GM19467 (cell line): ENCODE results near the gene USF1.
"Not testable (repeated sequence)": the region's sequence is repeated elsewhere in the genome, so short reads cannot be mapped to it uniquely, and the experiment has no call there.

Experiments used
- ATAC-seq: cut with Tn5 transposase; IDR thresholded peaks from one replicate; pipeline ENCODE4 v1.9.1; 2021; ENCODE audit warnings: mild to moderate bottlenecking, moderate library complexity; ENCODE audit not compliant: unreplicated experiment

USF1 gene

GRCh38 chr1:161019751-161020495 is 25.9 kb downstream of the USF1 start:
- no peak for ATAC-seq

GRCh38 chr1:161019111-161019660 is 26.6 kb downstream of the USF1 start:
- not testable (repeated sequence) for ATAC-seq

GRCh38 chr1:161018631-161018930 is 27.2 kb downstream of the USF1 start:
- ATAC-seq = no peak

DNA sequence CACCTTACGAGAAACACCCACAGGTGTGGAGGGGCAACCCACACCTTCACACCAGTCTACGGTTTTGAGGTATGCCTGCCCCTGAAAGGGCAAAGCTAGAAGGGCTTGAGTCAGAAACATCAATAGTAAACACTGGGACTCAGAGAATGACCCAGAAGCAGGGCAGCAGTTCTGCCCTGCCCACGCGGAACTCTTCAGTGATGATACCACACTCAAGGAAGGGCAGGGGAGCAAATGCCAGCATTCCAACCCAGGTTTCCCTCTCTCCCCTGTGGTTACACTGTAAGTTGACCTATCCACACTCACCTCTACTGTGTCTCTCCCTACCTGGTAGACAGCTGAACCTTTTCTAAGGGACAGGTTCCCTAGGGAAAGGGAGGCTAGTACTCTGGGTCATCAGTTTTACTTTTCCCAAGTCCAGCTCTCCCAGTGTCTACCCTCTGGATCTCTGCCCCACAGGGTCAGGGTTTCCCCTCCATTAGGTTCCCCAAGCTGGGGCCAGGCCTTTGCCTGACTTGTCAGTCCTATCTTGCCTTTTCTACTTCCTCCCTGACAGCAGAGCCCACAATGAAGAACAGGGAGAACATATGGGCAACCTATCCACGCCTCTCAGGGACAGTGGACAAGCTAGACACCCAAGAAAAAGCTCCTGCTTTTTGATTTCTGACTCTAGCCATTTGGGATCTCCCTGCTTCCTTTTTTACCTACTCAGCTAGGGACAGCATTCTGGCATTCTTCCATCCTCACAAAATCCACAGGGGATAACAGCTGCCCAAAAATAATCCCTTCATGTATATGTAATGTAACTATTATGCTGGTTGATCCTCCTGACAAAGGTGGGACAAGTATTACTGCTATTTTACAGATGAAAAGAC is 27.8 kb downstream of the USF1 start:
- ATAC-seq = no peak

DNA sequence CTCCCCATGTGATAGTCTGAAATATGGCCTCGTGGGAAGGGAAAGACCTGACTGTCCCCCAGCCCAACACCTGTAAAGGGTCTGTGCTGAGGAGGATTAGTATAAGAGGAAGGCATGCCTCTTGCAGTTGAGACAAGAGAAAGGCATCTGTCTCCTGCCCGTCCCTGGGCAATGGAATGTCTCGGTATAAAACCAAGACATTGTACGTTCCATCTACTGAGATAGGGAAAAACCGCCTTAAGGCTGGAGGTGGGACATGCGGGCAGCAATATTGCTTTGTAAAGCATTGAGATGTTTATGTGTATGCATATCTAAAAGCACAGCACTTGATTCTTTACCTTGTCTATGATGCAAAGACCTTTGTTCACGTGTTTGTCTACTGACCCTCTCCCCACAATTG is 28.6 kb downstream of the USF1 start:
- ATAC-seq = not testable (repeated sequence)

DNA sequence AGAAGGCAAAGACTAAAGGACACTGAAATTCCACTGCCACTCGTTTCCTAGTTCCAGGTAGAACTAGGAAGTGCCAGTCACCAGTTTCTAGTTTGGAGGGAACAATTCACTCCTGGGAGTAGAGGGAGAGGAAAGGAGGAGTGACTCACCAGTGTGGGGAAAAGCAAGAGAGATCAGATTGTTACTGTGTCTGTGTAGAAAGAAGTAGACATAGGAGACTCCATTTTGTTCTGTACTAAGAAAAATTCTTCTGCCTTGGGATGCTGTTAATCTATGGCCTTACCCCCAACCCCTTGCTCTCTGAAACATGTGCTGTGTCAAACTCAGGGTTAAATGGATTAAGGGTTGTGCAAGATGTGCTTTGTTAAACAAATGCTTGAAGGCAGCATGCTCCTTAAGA is 29.1 kb downstream of the USF1 start:
- not testable (repeated sequence) for ATAC-seq

GRCh38 chr1:161013488-161014230 is 32.1 kb downstream of the USF1 start:
- peak; percentile 81 for ATAC-seq

GRCh38 chr1:161013131-161013487 is 32.7 kb downstream of the USF1 start:
- ATAC-seq = peak; percentile 21

GRCh38 chr1:161012420-161012819 is 33.4 kb downstream of the USF1 start:
- ATAC-seq = no peak

- no peak for ATAC-seq
Measured at GRCh38 chr1:161009602-161010211, 36.1 kb downstream of the USF1 start.

- no peak for ATAC-seq
Measured at GRCh38 chr1:161008869-161009510, 36.8 kb downstream of the USF1 start.

DNA sequence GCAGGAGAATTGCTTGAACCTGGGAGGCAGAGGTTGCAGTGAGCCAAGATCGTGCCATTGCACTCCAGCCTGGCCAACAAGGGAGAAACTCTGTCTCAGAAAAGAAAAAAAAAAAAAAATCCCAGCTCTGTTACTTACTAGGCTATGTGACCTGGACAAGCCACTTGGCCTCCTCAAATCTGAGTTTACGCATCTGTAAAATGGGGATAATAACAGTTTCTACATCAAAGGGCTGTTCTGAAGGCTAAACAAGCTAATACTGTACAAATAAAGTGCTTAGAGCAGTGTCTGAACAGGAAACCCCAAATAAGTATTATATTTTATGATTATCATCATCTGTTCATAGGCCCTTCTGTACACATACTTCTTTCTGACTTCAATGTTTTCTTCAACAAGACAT is 38.4 kb downstream of the USF1 start:
- no peak for ATAC-seq

DNA sequence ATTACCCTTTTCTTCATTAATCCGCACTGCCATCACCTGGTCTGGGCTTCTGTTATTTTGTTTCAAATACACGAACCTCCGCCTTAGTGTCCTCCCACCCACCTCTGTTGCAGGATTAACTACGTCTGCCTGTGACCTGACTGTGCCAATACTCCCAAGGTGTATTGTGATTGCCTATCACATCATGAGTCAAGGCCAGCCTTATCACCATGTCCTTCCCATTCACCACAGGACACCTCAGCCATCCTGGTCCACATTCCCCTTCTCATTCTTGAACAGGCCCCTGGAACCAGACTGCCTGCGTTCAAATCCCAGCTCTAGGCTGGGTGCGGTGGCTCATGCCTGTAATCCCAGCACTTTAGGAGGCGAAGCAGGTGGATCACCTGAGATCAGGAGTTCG is 39.2 kb downstream of the USF1 start:
- ATAC-seq = no peak

GRCh38 chr1:161001525-161001924 is 44.3 kb downstream of the USF1 start:
- no peak for ATAC-seq

DNA sequence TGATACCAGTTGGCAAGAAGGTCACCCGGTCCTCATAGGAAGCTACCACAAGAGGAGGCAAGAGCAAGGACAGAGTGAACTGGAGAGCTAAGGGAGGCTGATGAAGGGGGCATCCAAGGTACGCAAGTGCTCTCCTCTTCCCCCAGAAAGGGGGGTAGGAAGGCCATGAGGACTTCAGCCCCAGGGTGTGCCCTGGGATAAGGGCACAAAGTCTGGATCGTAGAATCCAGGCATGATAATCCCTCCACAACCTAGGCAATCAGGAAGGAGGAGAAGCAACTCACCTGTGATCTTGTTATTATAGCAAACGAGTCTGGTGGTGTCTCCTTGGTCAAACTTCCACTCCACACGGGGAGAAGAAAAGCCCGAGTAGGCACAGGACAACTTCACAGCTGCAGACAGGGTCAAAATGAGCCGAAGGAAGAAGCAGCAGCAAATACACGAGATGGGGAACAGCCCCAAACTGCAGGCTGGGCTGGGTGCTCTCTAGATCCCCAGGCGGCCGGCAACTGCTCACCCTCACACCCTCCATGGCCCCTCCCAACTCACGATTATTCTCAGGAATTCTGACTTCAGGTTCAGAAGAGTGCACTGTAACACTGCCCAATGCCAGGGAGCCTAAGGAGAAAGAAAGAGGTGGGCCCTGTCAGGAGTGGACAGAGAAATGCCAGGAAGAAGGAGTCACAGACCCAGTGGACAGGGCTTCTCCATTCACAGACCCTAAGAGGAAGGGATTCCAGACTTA is 44.9 kb downstream of the USF1 start:
- ATAC-seq = no peak

DNA sequence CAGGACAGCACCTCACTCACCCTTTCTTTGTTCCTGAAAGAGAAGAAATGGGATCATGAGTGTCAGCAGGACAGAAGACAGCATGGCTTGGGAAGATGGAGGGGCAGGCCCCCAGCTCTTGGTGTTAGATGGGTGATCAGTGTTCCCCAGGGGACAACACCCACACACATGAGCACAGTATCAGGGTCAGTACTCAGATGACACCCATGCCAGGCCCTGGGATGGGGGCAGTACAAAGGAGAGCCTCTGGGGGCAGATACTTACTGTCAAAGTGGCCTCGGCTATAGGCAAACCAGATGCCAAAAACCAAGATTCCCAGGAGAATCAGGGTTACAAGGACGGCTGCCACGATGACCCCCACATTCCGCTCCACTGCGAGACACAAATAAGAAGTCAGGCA is 46.4 kb downstream of the USF1 start:
- ATAC-seq = no peak

DNA sequence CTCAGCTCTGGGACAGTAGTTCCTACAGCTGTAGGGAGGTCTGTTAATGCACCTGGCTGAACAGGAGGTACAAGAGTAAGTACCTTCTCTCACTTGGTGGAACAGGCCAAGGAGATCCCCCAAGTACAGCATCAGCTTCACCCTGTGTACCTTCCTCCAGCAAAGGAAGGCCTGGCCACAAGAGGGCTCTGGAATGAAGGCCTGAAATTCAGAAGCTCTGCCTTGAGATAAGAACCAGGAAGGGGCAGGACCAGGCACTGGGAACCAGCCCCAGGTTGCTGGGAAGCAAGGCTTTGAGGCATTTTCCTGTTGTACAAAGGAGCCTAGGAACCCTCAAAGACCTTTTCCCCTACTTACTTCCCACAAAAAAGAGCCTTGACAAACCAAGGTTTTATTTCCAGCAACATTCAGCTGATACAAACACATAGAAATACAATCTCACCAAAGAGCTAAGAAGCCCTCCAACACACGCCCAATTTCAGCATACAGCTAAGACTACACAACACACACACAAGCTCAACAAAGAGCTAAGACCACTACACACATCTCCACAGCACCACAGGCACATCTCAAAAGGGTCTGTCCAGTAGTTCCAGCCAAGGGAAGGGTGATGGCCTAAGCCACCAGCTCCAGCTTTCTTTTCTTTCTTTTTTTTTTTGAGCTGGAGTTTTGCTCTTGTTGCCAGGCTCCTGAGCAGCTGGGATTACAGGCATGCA is 48.3 kb downstream of the USF1 start:
- ATAC-seq = no peak

- ATAC-seq = no peak
Measured at GRCh38 chr1:160996178-160996577, 49.6 kb downstream of the USF1 start.

GRCh38 chr1:160993544-160994193 is 52.1 kb downstream of the USF1 start:
- ATAC-seq = no peak
